B cell (primary cell): ENCODE data around the gene RAB32. TPM values are rescaled to one million over a fixed set of nuclear protein-coding genes. Genes with fewer than 3 reads are reported as not detected.

ENCODE experiments used
- ATAC-seq: fragments of 200-7000 bp; cut with Tn5 transposase; one replicate; pipeline ENCODE4 v1.10.0; 2021; ENCODE audit warnings: low read depth, mild to moderate bottlenecking, moderate number of reproducible peaks, moderate library complexity
- CTCF ChIA-PET: fragments of 350-600 bp; sonication (Branson Sonifier 250); formaldehyde crosslinking; loops from one replicate; lab custom pipeline; 2021; ENCODE audit warnings: antibody characterized with exemption, inconsistent platforms; lab: Charles Lee
- POLR2A ChIA-PET: fragments of 350-600 bp; sonication (Branson Sonifier 250); formaldehyde crosslinking; loops from one replicate; lab custom pipeline; 2021; ENCODE audit warnings: antibody characterized with exemption; lab: Charles Lee
- DNase-seq: peaks from one replicate; pipeline ENCODE4 v3.0.0; 2013
- H2AFZ ChIP-seq: 2 replicates; pipeline ENCODE4 v1.6.1; 2012; ENCODE audit warnings: mild to moderate bottlenecking, low read depth, low read length; ENCODE audit not compliant: insufficient read depth, poor library complexity, severe bottlenecking
- H3K27ac ChIP-seq, 2 donors: 1 replicate in 1 of 2; 2 replicates in 1 of 2; pipeline ENCODE4 v1.5.1; 2012 to 2013; ENCODE audit warnings: low read length in 2 of 2, mild to moderate bottlenecking in 2 of 2, moderate library complexity in 1 of 2
- H3K27me3 ChIP-seq, 4 experiments: fragments of 200-600 bp in 1 of 4; sonication (generic) in 1 of 4; replicated peaks in 1 of 4; 1 replicate in 2 of 4; 2 replicates in 2 of 4; pipeline versions ENCODE4 v1.6.1 to v1.7.0; 2013 to 2016; ENCODE audit warnings: low read length in 3 of 4, mild to moderate bottlenecking in 2 of 4, mixed read lengths in 1 of 4, moderate library complexity in 1 of 4; ENCODE audit not compliant: insufficient read depth in 4 of 4, control insufficient read depth in 3 of 4; ENCODE audit errors: control extremely low read depth in 1 of 4
- H3K36me3 ChIP-seq, 2 experiments: replicated peaks in 1 of 2; 1 replicate in 1 of 2; 2 replicates in 1 of 2; pipeline versions ENCODE4 v1.6.1 to v1.7.1; 2013; ENCODE audit warnings: low read length in 1 of 2; ENCODE audit not compliant: insufficient read depth in 2 of 2, control insufficient read depth in 1 of 2; ENCODE audit errors: control extremely low read depth in 1 of 2, extremely low read depth in 1 of 2
- H3K4me1 ChIP-seq, 2 donors: fragments of 200-600 bp in 1 of 2; sonication (generic) in 1 of 2; 1 replicate in 1 of 2; 2 replicates in 1 of 2; pipeline versions ENCODE4 v1.5.1 to v1.6.1; 2013 to 2017; ENCODE audit warnings: low read length in 2 of 2; ENCODE audit not compliant: control insufficient read depth in 2 of 2, insufficient read depth in 2 of 2
- H3K4me2 ChIP-seq: replicated peaks from 2 replicates; pipeline ENCODE3; 2012; ENCODE audit warnings: mild to moderate bottlenecking, low read depth, low read length; ENCODE audit not compliant: poor library complexity, severe bottlenecking
- H3K4me3 ChIP-seq, 5 experiments: fragments of 200-600 bp in 1 of 5; sonication (generic) in 1 of 5; 1 replicate in 3 of 5; 2 replicates in 2 of 5; pipeline versions ENCODE4 v1.5.1 to v1.7.0; 2011 to 2016; ENCODE audit warnings: low read length in 4 of 5, mild to moderate bottlenecking in 4 of 5, low read depth in 2 of 5, control low read depth in 1 of 5, moderate library complexity in 1 of 5; ENCODE audit not compliant: insufficient read depth in 1 of 5; ENCODE audit errors: control extremely low read depth in 1 of 5, extremely low read depth in 1 of 5
- H3K79me2 ChIP-seq: fragments of 200-600 bp; sonication (generic); one replicate; pipeline ENCODE4 v1.6.0; 2016; ENCODE audit warnings: low read length; ENCODE audit not compliant: control insufficient read depth, insufficient read depth
- H3K9ac ChIP-seq: fragments of 200-600 bp; sonication (generic); 2 replicates; pipeline ENCODE4 v1.6.1; 2017; ENCODE audit warnings: mild to moderate bottlenecking, low read length, moderate library complexity
- H3K9me3 ChIP-seq, 3 donors: one replicate each; pipeline versions ENCODE4 v1.6.1 to v1.7.1; 2013; ENCODE audit warnings: low read length in 2 of 3; ENCODE audit not compliant: control insufficient read depth in 2 of 3, insufficient read depth in 1 of 3; ENCODE audit errors: control extremely low read depth in 1 of 3
- H4K20me1 ChIP-seq: 2 replicates; pipeline ENCODE4 v1.6.0; 2012; ENCODE audit warnings: mild to moderate bottlenecking, low read length; ENCODE audit not compliant: insufficient read depth, control insufficient read depth, poor library complexity, severe bottlenecking
- H3K27ac Mint-ChIP-seq: one replicate; pipeline ENCODE4 v1.8.0; 2021; ENCODE audit warnings: mixed read lengths
- H3K27me3 Mint-ChIP-seq: one replicate; pipeline ENCODE4 v1.8.0; 2021; ENCODE audit warnings: mixed read lengths
- H3K4me1 Mint-ChIP-seq: one replicate; pipeline ENCODE4 v1.8.0; 2021; ENCODE audit warnings: mixed read lengths
- H3K4me3 Mint-ChIP-seq: one replicate; pipeline ENCODE4 v1.8.0; 2021; ENCODE audit warnings: mixed read lengths
- H3K9me3 Mint-ChIP-seq: one replicate; pipeline ENCODE4 v1.8.0; 2022; ENCODE audit warnings: mixed read lengths; ENCODE audit not compliant: insufficient read depth
- EZH2 ChIP-seq: IDR thresholded peaks from 2 replicates; pipeline ENCODE4 v1.6.1; 2012; ENCODE audit warnings: borderline replicate concordance, low read depth, mild to moderate bottlenecking, moderate library complexity, low read length; ENCODE audit not compliant: insufficient read depth, poor library complexity, severe bottlenecking
- WGBS: methylation state at CpG from one replicate; pipeline ENCODE4 v1.1.5; 2013; ENCODE audit warnings: missing lambda C conversion rate; ENCODE audit not compliant: insufficient coverage; 5-methylcytosine and 5-hydroxymethylcytosine counted together
- intact Hi-C: fragments of 100-400 bp; cut with micrococcal nuclease; formaldehyde crosslinking; loops from one replicate; pipeline ENCODE4 v1.10.0; 2022
- polyA minus RNA-seq: library from RNA; depleted of rRNA, polyadenylated mRNA; stranded (reverse); fragments of >200 nt; gene quantifications from 2 replicates; pipeline ENCODE4 v1.2.3, GENCODE V29; 2012
- polyA plus RNA-seq: library from polyadenylated mRNA; depleted of rRNA; stranded (reverse); fragments of >200 nt; gene quantifications from 2 replicates; pipeline ENCODE4 v1.2.3, GENCODE V29; 2012
- total RNA-seq, 2 donors: library from RNA; stranded (reverse); fragments of 120-200 nt in 1 of 2; gene quantifications; 1 replicate in 1 of 2; 2 replicates in 1 of 2; pipeline versions ENCODE4 v1.2.3 to v1.2.4, GENCODE V29; 2013 to 2022
- TF ChIP-seq, protein P1 (sequence below): fragments of 200-600 bp; IDR thresholded peaks from one replicate; pipeline ENCODE4 v1.8.0; 2022; ENCODE audit warnings: antibody characterized with exemption, mild to moderate bottlenecking

Gene RAB32
- total RNA-seq (not detected in 2 replicates), polyA plus RNA-seq (0.17 and 0.36 TPM in 2 replicates), polyA minus RNA-seq (0.77 and 1.9 TPM in 2 replicates)
- total RNA-seq (2013), result 6.4 TPM

GRCh38 chr6:146543211-146543939 lies at the start of gene RAB32:
RAB32 (plus strand) TSS chr6:146543833; CDS start chr6:146543872, 39 bp downstream.
- ATAC-seq, result no peak
- Mint-ChIP-seq H3K27ac (no peak within 1 kb of the TSS), H3K4me3 (peak within 1 kb of the TSS; percentile 81), H3K9me3 (peaks cover 3% of the 10 kb centered on the region), H3K27me3 (peaks cover 42% of the 10 kb centered on the region), H3K4me1 (peaks cover 12% of the 10 kb centered on the region)
- no peak within 1 kb of the TSS for H3K9ac ChIP-seq
- intact Hi-C loops, result no loop called here
- peaks cover 0 to 21% (median 14%) of the 10 kb centered on the region in 4 experiments for H3K27me3 ChIP-seq
- H3K4me3 ChIP-seq, result peak within 1 kb of the TSS in 1 of 5 experiments; percentile 44
- TF ChIP-seq, protein P1, sequence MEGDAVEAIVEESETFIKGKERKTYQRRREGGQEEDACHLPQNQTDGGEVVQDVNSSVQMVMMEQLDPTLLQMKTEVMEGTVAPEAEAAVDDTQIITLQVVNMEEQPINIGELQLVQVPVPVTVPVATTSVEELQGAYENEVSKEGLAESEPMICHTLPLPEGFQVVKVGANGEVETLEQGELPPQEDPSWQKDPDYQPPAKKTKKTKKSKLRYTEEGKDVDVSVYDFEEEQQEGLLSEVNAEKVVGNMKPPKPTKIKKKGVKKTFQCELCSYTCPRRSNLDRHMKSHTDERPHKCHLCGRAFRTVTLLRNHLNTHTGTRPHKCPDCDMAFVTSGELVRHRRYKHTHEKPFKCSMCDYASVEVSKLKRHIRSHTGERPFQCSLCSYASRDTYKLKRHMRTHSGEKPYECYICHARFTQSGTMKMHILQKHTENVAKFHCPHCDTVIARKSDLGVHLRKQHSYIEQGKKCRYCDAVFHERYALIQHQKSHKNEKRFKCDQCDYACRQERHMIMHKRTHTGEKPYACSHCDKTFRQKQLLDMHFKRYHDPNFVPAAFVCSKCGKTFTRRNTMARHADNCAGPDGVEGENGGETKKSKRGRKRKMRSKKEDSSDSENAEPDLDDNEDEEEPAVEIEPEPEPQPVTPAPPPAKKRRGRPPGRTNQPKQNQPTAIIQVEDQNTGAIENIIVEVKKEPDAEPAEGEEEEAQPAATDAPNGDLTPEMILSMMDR, result no peak
- no peak for TF ChIP-seq EZH2
- CTCF ChIA-PET, result no interaction called here
- no peak within 1 kb of the TSS for H2AFZ ChIP-seq
- H4K20me1 ChIP-seq, result no peaks in the 10 kb centered on the region
- H3K4me1 ChIP-seq, result peaks cover 0 to 4% of the 10 kb centered on the region in 2 donors
- no peaks in the 10 kb centered on the region for H3K36me3 ChIP-seq
- no peaks in the 10 kb centered on the region for H3K79me2 ChIP-seq
- peak; percentile 7 for DNase-seq
- peaks cover 0 to 10% (median 0%) of the 10 kb centered on the region in 3 donors for H3K9me3 ChIP-seq
- WGBS, result 3% methylated on average over 86 of the region's 86 CpGs
- peak within 1 kb of the TSS; percentile 34 for H3K4me2 ChIP-seq
- POLR2A ChIA-PET, result no interaction called here
- H3K27ac ChIP-seq, result no peak within 1 kb of the TSS

DNA sequence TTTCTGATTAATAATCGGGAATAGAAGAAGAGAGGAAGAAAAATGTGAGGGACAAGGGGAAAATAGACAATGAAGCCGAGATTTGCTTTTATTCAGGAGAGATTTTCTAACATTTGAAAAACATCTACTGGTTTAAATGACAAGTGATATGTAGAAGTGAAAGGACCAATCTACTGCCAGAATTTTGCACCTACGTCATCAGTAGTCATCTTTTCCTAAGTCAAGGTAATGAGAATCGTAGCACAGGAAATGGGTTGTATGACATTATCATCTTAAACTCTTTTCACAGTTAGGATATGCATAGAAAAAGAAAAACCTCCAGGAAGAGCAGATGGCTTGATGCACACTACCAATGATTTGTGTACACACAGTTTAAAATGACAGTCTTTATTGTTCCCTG lies 45.3 kb upstream of the RAB32 start:
- H4K20me1 ChIP-seq, result no peaks in the 10 kb centered on the region
- Mint-ChIP-seq H3K9me3 (no peaks in the 10 kb centered on the region), H3K27me3 (no peaks in the 10 kb centered on the region), H3K27ac (no peak overlapping the region), H3K4me1 (no peaks in the 10 kb centered on the region), H3K4me3 (no peak overlapping the region)
- no peak overlapping the region for H2AFZ ChIP-seq
- no peak overlapping the region for H3K27ac ChIP-seq
- ATAC-seq (no peak), DNase-seq (no peak)
- H3K9ac ChIP-seq, result no peak overlapping the region
- POLR2A ChIA-PET, result no interaction called here
- H3K79me2 ChIP-seq, result no peaks in the 10 kb centered on the region
- CTCF ChIA-PET, result no interaction called here
- no peak overlapping the region for H3K4me2 ChIP-seq
- H3K9me3 ChIP-seq, result peaks cover 0 to 4% (median 0%) of the 10 kb centered on the region in 3 donors
- 100% methylated on average over 1 of the region's 4 CpGs for WGBS
- intact Hi-C loops, result no loop called here
- no peaks in the 10 kb centered on the region for H3K4me1 ChIP-seq
- no peaks in the 10 kb centered on the region for H3K27me3 ChIP-seq
- H3K4me3 ChIP-seq, result no peak overlapping the region
- TF ChIP-seq EZH2, result no peak
- TF ChIP-seq, protein P1, result no peak
- no peaks in the 10 kb centered on the region for H3K36me3 ChIP-seq
